Trophoblast cell (in vitro differentiated cells and primary cell): Measurements from ENCODE around the gene PPDPF.

Source experiments
- DNase-seq, 2 donors: peaks; one replicate each; pipeline ENCODE4 v3.0.0-alpha.2; 2016
- H2AFZ ChIP-seq: 2 replicates; pipeline ENCODE4 v1.6.1; 2013; ENCODE audit warnings: low read length, moderate library complexity, mild to moderate bottlenecking; ENCODE audit not compliant: insufficient read depth, poor library complexity
- H2AK5ac ChIP-seq: 2 replicates; pipeline ENCODE4 v1.6.1; 2013; ENCODE audit warnings: mild to moderate bottlenecking, low read length
- H2BK120ac ChIP-seq: 2 replicates; pipeline ENCODE4 v1.6.1; 2013; ENCODE audit warnings: low read length, mild to moderate bottlenecking, moderate library complexity; ENCODE audit not compliant: insufficient read depth, poor library complexity
- H2BK12ac ChIP-seq: 2 replicates; pipeline ENCODE4 v1.6.1; 2013; ENCODE audit warnings: mild to moderate bottlenecking, low read length, moderate library complexity
- H2BK5ac ChIP-seq: 2 replicates; pipeline ENCODE4 v1.6.1; 2013; ENCODE audit warnings: low read length, low read depth, moderate library complexity, mild to moderate bottlenecking; ENCODE audit not compliant: poor library complexity
- H3K14ac ChIP-seq: 2 replicates; pipeline ENCODE4 v1.6.1; 2013; ENCODE audit warnings: mild to moderate bottlenecking, low read length
- H3K18ac ChIP-seq: 2 replicates; pipeline ENCODE4 v1.6.1; 2013; ENCODE audit warnings: mild to moderate bottlenecking, low read length
- H3K23ac ChIP-seq: 2 replicates; pipeline ENCODE4 v1.6.1; 2013; ENCODE audit warnings: low read length
- H3K27ac ChIP-seq: 2 replicates; pipeline ENCODE4 v1.5.1; 2013; ENCODE audit warnings: low read depth, mild to moderate bottlenecking, inconsistent platforms, low read length, moderate library complexity
- H3K27me3 ChIP-seq: 2 replicates; pipeline ENCODE4 v1.6.1; 2013; ENCODE audit warnings: inconsistent platforms, mild to moderate bottlenecking, low read length, moderate library complexity; ENCODE audit not compliant: insufficient read depth
- H3K36me3 ChIP-seq, 2 experiments: 1 replicate in 1 of 2; 2 replicates in 1 of 2; pipeline ENCODE4 v1.6.1; 2013; ENCODE audit warnings: low read length in 2 of 2, mild to moderate bottlenecking in 2 of 2, moderate library complexity in 1 of 2; ENCODE audit not compliant: insufficient read depth in 2 of 2, control insufficient read depth in 1 of 2
- H3K4ac ChIP-seq: 2 replicates; pipeline ENCODE4 v1.6.1; 2013; ENCODE audit warnings: low read depth, mild to moderate bottlenecking, low read length, moderate library complexity
- H3K4me1 ChIP-seq, 2 experiments: 1 replicate in 1 of 2; 2 replicates in 1 of 2; pipeline ENCODE4 v1.6.1; 2013; ENCODE audit warnings: low read length in 2 of 2, mild to moderate bottlenecking in 2 of 2, moderate library complexity in 1 of 2; ENCODE audit not compliant: insufficient read depth in 2 of 2, control insufficient read depth in 1 of 2
- H3K4me2 ChIP-seq: 2 replicates; pipeline ENCODE4 v1.6.1; 2013; ENCODE audit warnings: inconsistent platforms, mild to moderate bottlenecking, low read length, moderate library complexity
- H3K4me3 ChIP-seq: 2 replicates; pipeline ENCODE4 v1.5.1; 2013; ENCODE audit warnings: mild to moderate bottlenecking, low read depth, low read length, inconsistent platforms
- H3K79me1 ChIP-seq: one replicate; pipeline ENCODE4 v1.6.1; 2013; ENCODE audit warnings: low read length
- H3K79me2 ChIP-seq: 2 replicates; pipeline ENCODE4 v1.6.1; 2013; ENCODE audit warnings: low read length, mild to moderate bottlenecking; ENCODE audit not compliant: control insufficient read depth, insufficient read depth, poor library complexity
- H3K9ac ChIP-seq: 2 replicates; pipeline ENCODE4 v1.6.1; 2013; ENCODE audit warnings: mild to moderate bottlenecking, low read length
- H3K9me3 ChIP-seq: 2 replicates; pipeline ENCODE4 v1.6.1; 2013; ENCODE audit warnings: low read depth, mild to moderate bottlenecking, control low read depth, inconsistent platforms, low read length; ENCODE audit not compliant: insufficient read depth
- H4K12ac ChIP-seq: 2 replicates; pipeline ENCODE4 v1.6.1; 2013; ENCODE audit warnings: low read depth, mild to moderate bottlenecking, low read length, moderate library complexity
- H4K8ac ChIP-seq: 2 replicates; pipeline ENCODE4 v1.6.1; 2013; ENCODE audit warnings: low read depth, mild to moderate bottlenecking, low read length, moderate library complexity
- H4K91ac ChIP-seq: one replicate; pipeline ENCODE4 v1.6.1; 2013; ENCODE audit warnings: low read depth, mild to moderate bottlenecking, low read length, moderate library complexity
- WGBS: extraction: QIAGEN DNeasy Blood & Tissue Kit; methylation state at CpG from one replicate; pipeline ENCODE4 v1.1.7; 2013; ENCODE audit warnings: missing lambda C conversion rate; ENCODE audit not compliant: insufficient read length, insufficient coverage; ENCODE audit errors: extremely low coverage; 5-methylcytosine and 5-hydroxymethylcytosine counted together

Gene PPDPF

DNA sequence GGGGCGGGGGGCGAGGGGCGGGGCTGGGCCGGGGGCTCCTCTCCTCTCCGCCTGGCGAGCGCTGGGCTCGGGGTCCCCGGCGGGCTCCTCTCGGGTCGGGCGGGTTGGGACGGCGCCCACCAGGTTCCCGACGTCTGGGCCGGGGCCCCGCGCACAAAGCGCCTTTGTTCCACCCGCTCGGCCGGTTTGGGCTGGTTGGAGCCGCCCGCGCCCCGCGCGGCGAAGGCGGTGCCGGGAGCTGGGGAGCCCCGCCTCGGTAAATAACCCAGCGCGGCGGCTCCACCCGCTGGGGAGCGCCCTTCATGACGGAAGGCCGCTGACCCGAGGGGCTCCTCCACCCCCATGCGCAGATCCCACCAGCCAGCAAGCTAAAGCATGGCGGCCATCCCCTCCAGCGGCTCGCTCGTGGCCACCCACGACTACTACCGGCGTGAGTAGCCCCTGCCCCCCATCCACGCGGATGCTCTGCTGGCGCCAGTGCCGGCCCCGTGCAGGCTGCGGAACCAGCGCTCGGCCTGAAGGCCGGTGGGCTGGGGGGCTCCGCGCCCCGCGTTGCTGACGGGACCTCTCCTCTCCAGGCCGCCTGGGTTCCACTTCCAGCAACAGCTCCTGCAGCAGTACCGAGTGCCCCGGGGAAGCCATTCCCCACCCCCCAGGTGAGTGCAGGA lies 503 bp downstream of the PPDPF start:
- peak overlapping the region; percentile 77 for H3K18ac ChIP-seq
- peak overlapping the region; percentile 77 for H4K91ac ChIP-seq
- H3K4me2 ChIP-seq = peak overlapping the region; percentile 99
- DNase-seq = peak in 1 of 2 donors; percentile 25
- H3K14ac ChIP-seq = peak overlapping the region; percentile 76
- H3K79me1 ChIP-seq = peaks cover 13% of the 10 kb centered on the region
- H2BK5ac ChIP-seq = peak overlapping the region; percentile 58
- H4K8ac ChIP-seq = peak overlapping the region; percentile 57
- no peaks in the 10 kb centered on the region for H3K27me3 ChIP-seq
- H3K27ac ChIP-seq = peak overlapping the region; percentile 57
- WGBS = no CpG with 5 or more reads among the region's 68 CpGs
- H3K9ac ChIP-seq = peak overlapping the region; percentile 86
- peaks cover 19 to 28% of the 10 kb centered on the region in 2 experiments for H3K4me1 ChIP-seq
- H3K4me3 ChIP-seq = peak overlapping the region; percentile 96
- no peak overlapping the region for H2BK120ac ChIP-seq
- H3K4ac ChIP-seq = peak overlapping the region; percentile 41
- H2AFZ ChIP-seq = peak overlapping the region; percentile 37
- H3K23ac ChIP-seq = no peak overlapping the region
- H3K79me2 ChIP-seq = peaks cover 16% of the 10 kb centered on the region
- H2BK12ac ChIP-seq = no peak overlapping the region
- peak overlapping the region; percentile 1 for H2AK5ac ChIP-seq
- peaks cover 19% of the 10 kb centered on the region in 2 experiments for H3K36me3 ChIP-seq
- H3K9me3 ChIP-seq = peaks cover 10% of the 10 kb centered on the region
- H4K12ac ChIP-seq = peak overlapping the region; percentile 84

DNA sequence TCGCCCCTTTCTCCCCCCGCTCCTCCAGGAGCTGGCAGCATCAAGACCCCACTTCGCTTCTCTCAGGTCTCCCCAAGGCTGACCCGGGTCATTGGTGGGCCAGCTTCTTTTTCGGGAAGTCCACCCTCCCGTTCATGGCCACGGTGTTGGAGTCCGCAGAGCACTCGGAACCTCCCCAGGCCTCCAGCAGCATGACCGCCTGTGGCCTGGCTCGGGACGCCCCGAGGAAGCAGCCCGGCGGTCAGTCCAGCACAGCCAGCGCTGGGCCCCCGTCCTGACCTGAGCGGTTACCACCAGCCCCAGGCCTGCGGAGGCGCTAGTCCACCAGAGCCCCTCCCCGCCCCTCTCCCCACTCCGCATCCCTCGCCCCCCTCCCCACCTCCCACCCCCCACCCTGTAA lies 1.0 kb downstream of the PPDPF start:
- Histone ChIP-seq H3K27me3 (no peaks in the 10 kb centered on the region), H2AFZ (peak overlapping the region; percentile 37), H2BK120ac (peak overlapping the region; percentile 11), H3K14ac (peak overlapping the region; percentile 18), H3K79me2 (peaks cover 16% of the 10 kb centered on the region), H3K4me2 (peak overlapping the region; percentile 99), H3K9me3 (peaks cover 10% of the 10 kb centered on the region), H4K91ac (peak overlapping the region; percentile 77), H3K23ac (no peak overlapping the region), H3K18ac (peak overlapping the region; percentile 77), H3K4ac (peak overlapping the region; percentile 41), H4K12ac (peak overlapping the region; percentile 84), H4K8ac (no peak overlapping the region), H3K36me3 (peaks cover 19% of the 10 kb centered on the region in 2 experiments), H3K4me3 (peak overlapping the region; percentile 96), H3K4me1 (peaks cover 19 to 28% of the 10 kb centered on the region in 2 experiments), H3K27ac (no peak overlapping the region), H3K79me1 (peaks cover 13% of the 10 kb centered on the region), H2AK5ac (no peak overlapping the region), H2BK5ac (no peak overlapping the region), H2BK12ac (no peak overlapping the region), H3K9ac (peak overlapping the region; percentile 86)
- WGBS = no CpG with 5 or more reads among the region's 23 CpGs
- no peak for DNase-seq

DNA sequence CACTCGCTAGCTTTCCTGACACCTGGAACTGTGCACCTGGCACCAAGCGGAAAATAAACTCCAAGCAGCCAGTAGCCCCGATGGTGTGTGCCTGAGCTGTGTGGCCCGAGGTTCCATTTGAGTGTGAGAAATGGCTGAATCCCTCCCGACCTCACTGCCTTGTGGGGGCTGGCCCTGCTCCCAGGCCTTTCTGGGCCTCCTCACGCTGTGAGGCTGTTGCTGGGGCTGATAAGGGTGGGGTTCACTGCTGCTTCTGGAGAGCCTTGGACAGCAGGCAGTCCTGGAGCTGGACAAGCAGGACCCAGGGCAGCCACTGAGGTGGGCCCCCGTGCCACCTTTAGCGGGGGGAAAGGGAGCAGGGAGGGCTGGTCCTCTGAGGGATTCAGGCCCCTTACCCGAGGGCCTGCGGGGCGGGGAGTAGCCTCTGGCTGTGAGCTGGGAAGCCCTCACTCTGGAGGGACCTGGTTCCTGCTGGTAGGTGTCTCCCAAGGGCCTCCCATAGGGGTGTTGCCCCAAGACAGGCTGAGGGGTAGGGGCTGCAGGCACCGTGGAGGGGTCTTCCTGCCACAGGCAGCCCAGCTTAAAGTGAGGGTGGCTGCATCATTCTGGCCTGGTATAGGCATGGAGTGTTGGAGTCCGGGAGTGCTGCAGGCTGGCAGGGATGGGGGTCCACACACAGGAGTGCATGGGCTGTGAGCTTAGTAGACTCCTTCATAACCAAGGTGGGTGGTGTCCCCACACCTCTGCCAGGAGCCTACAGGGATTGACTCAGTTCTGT lies 1.7 kb downstream of the PPDPF start:
- Histone ChIP-seq H3K4me3 (peak overlapping the region; percentile 34), H3K27ac (no peak overlapping the region), H3K4me1 (peaks cover 19 to 28% of the 10 kb centered on the region in 2 experiments), H3K27me3 (no peaks in the 10 kb centered on the region), H3K4ac (peak overlapping the region; percentile 37), H2BK12ac (no peak overlapping the region), H4K12ac (peak overlapping the region; percentile 32), H3K4me2 (peak overlapping the region; percentile 55), H3K36me3 (peaks cover 19% of the 10 kb centered on the region in 2 experiments), H3K23ac (no peak overlapping the region), H3K9ac (no peak overlapping the region), H2BK5ac (no peak overlapping the region), H2BK120ac (no peak overlapping the region), H3K18ac (peak overlapping the region; percentile 24), H2AFZ (no peak overlapping the region), H3K79me2 (peaks cover 16% of the 10 kb centered on the region), H2AK5ac (no peak overlapping the region), H3K79me1 (peaks cover 13% of the 10 kb centered on the region), H4K8ac (no peak overlapping the region), H3K14ac (no peak overlapping the region), H4K91ac (no peak overlapping the region), H3K9me3 (peaks cover 10% of the 10 kb centered on the region)
- DNase-seq = no peak
- no CpG with 5 or more reads among the region's 13 CpGs for WGBS

DNA sequence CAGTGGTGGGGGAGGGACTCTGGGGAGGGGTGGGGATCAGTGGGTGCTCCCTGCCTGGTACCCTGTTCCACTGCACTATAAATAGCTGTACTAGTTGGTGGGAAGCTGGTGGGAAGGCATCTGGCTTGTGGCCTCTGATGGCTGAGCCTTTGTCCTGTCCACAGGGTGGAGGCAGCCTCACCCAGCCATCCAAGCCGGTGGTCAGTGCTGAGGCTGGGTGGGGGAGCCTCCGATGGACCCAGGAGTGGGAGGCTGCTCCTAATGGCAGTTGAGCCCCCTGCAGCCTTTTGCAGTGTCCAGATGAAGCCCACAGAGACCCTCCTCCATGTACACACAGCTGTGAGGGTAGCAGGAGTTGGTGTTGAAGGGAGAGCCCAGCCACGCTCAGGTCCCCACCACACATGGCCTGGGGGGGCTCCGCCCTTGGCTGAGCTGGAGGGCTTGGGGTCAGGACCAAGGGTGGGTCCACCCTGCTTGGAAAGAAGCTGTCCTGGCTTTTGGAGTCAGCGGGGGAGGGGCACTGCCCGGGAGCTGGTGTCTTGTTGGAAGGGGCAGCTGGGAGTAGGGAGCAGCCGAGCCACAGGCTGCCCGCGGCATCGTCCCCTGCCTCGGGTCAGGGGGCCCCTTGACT lies 2.5 kb downstream of the PPDPF start:
- no peak overlapping the region for H2AK5ac ChIP-seq
- H3K4me2 ChIP-seq = no peak overlapping the region
- peaks cover 16% of the 10 kb centered on the region for H3K79me2 ChIP-seq
- H3K79me1 ChIP-seq = peaks cover 13% of the 10 kb centered on the region
- H2AFZ ChIP-seq = no peak overlapping the region
- no peak overlapping the region for H3K4me3 ChIP-seq
- no peak overlapping the region for H4K12ac ChIP-seq
- no peak overlapping the region for H2BK12ac ChIP-seq
- H3K23ac ChIP-seq = no peak overlapping the region
- no CpG with 5 or more reads among the region's 11 CpGs for WGBS
- H3K4ac ChIP-seq = no peak overlapping the region
- no peak overlapping the region for H3K9ac ChIP-seq
- H4K91ac ChIP-seq = no peak overlapping the region
- no peak overlapping the region for H4K8ac ChIP-seq
- peaks cover 19 to 28% of the 10 kb centered on the region in 2 experiments for H3K4me1 ChIP-seq
- H3K27me3 ChIP-seq = no peaks in the 10 kb centered on the region
- no peak overlapping the region for H2BK120ac ChIP-seq
- no peak overlapping the region for H3K27ac ChIP-seq
- peaks cover 10% of the 10 kb centered on the region for H3K9me3 ChIP-seq
- no peak for DNase-seq
- no peak overlapping the region for H2BK5ac ChIP-seq
- peak overlapping the region; percentile 38 for H3K18ac ChIP-seq
- no peak overlapping the region for H3K14ac ChIP-seq
- H3K36me3 ChIP-seq = peaks cover 19% of the 10 kb centered on the region in 2 experiments
